GM18519 (cell line): ENCODE measurements around the gene PSMF1.
"Not testable (repeated sequence)": the region's sequence is repeated elsewhere in the genome, so short reads cannot be mapped to it uniquely, and the experiment has no call there.

Source experiments
- ATAC-seq: cut with Tn5 transposase; IDR thresholded peaks from one replicate; pipeline ENCODE4 v1.9.1; 2021; ENCODE audit warnings: mild to moderate bottlenecking, moderate library complexity; ENCODE audit not compliant: unreplicated experiment, low FRiP score

PSMF1 gene

DNA sequence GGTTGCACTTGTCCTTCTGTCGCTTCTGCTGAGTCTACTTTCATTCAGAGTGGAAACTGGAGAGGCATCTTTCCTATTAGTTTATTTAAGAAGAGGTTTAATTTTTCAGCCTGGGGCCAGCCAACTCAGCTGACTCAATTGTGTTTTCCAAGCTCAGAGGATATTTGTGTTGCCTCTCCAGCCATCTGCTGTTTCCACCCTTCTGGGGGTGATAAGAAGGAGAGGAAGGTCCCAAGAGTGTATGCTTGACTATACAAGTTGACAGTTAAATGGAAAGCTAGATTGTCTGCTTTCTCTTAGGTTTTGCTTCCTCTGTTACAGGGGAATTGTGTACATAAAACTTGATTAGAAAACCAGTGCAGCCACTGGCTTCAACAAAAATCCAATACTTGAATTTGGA is 3.0 kb downstream of the PSMF1 start:
- ATAC-seq, result no peak

DNA sequence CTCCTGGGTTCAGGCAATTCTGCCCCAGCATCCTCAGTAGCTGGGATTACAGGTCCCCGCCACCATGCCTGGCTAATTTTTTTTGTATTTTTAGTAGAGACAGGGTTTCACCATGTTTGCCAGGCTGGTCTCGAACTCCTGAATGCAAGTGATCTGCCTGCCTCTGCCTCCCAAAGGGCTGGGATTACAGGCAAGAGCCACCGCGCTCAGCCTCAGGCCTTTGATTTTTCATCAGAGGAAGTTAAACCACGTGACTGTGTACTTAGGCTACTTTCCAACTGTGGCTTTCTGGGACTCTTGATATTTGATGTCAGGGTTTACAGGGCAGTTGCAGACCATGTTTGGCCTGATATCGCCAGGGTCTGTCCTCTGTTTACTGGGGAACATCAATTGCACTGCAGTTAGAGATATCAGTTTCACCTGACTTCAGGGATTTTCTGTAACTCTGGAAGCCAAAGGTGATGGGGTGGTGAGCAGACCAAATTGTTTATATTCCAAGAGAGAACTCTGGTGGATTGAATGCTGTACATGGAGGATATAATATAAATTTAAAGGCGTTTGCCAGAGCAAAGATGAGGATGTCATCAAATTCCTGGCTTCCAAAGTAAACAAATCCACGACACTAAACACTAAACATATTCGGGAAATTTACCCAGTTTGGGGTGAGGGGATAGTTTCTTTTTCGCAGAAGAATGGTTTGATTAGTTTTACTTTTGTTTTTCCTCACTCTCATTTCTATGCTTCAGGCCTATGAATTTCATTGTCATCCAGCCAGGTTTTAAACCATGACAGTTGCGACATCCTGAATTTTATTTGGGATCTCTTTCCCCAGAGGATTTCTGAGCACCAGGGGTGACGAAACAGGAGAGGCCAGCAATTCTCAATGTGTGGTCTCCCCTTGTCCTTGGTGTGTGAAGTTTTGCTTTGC is 4.2 kb downstream of the PSMF1 start:
- no peak for ATAC-seq

DNA sequence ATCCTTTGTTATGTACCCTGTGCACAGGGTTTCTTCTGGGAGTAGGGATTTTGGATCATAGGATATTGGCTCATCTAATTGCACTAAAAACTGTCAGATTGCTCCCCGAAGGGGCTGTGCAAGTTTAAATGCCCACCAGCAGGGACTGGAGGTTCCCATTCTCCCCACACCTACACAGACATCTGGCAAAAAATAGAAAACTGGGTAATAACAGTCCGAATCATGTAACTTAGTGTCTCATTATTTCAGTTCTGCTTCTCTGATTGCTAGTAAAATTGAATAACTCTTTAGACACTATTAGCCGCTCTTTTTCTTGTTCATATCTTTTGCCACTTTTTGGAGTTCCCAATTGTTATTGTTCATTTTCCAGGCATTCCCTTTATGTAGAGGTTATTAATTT is 5.3 kb downstream of the PSMF1 start:
- ATAC-seq, result no peak

DNA sequence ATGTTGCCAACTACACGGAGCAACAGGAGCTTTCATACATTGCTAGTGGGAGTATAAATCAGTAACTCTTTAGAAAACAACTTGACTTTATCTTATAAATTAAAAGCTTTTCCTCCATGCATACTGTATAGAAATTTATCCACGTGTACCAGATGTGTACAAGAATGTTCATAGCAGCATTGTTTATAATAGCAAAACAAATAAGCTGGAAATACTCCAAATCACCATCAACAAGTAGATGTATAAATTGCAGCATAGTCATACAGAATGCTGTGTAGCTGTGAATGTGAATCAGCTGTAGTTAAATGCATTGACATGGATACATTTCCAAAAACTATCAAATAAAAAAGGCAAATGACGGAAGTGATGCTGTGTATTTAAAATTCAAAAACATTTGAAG is 6.0 kb downstream of the PSMF1 start:
- no peak for ATAC-seq

DNA sequence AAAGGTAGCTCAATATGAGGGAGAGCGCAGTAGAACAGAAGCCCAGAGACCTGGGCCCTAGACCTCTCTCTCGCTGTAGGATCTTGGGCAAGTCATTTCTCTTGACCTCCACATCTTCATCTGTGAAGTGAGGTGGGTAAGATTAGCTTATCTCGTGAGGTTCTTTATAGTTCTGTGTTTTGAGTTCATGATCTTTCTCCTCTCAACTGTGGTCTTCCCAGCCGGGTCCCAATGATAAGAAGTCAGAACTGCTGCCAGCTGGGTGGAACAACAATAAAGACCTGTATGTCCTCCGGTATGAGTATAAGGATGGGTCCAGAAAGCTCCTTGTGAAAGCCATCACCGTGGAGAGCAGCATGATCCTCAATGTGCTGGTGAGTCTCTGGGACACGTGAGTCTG is 6.9 kb downstream of the PSMF1 start:
- ATAC-seq, result no peak

DNA sequence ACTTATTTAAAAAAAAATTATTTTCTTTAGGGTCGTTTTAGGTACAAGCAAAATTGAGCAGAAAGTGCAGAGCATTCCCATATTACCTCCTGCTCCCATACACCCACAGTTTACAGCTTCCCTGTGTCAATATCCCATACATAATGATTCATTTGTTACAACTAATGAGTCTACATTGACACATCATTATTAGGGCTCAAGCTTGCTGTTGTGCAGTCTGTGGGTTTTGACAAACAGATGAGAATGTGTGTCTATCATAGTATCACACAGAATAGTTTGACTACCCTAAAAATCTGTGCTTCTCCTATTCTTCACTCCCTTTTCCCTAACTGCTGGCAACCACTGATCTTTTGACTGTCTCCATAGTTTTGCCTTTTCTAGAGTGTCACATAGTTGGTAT is 9.4 kb downstream of the PSMF1 start:
- no peak for ATAC-seq

DNA sequence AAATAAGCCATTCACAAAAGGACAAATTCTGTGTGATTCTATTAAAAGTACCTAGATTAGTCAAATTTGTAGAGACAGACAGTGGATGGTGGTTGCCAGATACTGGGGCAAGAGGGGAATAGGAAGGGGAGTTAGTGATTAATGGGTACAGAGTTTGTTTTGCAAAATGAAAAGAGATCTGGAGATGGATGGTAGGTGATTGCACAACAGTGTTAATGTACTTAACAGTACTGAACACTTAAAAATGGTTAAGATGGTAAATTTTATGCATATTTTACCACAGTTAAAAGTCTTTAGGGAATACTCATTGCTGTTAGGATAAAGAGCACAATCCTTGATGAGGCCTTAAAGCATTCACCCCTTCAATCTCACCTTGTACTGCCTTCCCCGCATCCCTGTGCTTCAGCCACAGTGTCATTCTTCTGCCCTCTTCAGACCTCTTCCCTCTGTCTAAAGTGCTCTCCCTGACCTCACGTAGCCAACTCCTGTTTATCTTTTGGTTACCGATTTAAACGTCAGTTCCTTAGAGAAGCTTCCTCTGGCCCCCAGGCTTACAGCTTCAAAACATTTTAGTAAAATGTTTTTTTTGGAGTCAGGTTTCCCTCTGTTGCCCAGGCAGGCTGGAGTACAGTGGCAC is 11.8 kb downstream of the PSMF1 start:
- no peak for ATAC-seq

DNA sequence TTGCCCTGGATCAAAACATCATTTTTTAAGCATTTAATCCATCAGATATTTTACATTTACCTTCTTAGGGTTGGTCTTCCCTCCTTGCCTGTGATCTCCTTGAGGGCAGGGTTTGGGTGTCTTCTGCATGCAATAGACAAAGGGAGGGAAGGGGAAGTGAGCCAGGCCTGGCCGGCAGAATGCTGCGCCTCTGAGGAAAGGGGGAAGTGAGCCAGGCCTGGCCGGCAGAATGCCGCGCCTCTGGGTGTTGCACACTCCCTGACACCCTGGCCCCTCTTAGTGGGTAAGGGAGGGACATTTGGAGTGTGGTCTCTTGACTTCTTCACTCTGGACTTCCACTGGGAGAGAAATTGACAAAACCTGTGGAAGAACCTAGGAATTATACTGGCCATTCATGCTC is 12.4 kb downstream of the PSMF1 start:
- no peak for ATAC-seq

DNA sequence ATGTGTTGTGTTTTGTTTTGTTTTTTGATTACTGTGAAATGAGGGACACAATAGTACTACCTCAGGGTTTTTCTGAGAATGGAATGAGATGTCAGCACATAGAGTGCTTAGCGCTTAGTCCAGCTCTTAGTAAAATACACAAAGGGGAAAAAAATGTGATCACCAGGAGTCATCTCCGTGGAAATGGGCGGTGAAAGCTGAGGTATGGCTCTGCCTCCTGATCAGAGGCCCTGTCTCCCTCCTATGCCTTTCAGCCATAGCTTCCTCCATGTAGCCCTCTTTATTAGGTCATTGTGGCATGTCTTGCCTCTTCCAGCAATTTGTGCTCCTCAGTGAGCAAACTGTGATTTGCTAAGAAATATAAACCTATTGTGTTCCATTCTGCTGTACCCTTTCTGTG is 13.0 kb downstream of the PSMF1 start:
- no peak for ATAC-seq

DNA sequence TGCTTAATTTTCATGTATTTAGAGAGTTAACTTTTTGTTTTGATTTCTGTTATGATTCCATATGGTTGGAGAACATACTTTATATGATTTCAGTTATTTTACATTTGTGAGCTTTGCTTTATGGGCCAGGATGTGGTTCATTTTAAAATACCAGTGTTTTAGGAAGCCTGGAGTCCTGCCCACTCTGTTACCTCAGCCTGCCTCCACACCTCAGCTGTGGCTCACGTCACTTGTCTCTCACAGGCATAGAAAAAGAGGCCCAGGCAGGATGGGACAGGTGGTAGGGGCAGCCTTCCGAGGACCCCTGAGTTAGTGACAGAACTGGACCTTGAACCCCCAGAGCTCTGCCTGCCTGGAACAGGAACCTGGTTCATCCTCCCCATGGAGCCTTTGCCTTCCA is 16.0 kb downstream of the PSMF1 start:
- no peak for ATAC-seq

DNA sequence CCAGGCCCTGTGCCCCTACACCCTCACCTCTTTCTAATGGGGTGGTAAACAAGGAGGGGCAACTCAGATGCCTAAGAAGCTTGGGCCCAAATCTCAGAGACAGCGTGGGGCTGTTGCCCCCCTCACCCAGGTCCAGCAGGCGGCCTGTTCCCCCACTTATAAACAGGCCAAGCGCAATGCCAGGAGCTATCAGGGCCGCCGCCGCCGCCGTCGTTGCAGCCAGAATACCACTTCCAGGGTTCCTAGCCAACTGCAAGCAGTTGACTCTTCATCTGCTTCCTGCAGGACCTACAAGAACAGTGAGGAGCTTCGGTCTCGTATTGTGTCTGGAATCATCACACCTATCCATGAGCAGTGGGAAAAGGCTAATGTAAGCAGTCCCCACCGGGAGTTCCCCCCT is 16.4 kb downstream of the PSMF1 start:
- no peak for ATAC-seq

DNA sequence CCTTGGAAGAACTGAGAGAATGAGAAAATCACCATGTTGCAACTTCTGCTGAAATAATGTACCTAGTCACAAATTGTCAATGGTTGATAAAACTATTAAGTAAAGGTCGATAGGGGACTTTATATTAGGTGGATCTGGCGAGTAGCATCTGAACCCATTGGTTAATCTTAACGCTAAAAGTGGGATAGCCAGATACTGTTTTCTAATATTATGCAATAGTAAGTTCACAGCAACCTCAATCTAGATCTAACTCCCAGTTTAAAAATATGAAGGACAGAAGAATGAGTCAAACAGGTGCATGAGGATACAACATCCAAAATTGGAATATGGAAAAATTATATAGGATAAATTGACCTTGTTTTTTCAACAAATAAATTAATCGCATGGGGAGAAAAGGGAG is 18.8 kb downstream of the PSMF1 start:
- ATAC-seq, result no peak

DNA sequence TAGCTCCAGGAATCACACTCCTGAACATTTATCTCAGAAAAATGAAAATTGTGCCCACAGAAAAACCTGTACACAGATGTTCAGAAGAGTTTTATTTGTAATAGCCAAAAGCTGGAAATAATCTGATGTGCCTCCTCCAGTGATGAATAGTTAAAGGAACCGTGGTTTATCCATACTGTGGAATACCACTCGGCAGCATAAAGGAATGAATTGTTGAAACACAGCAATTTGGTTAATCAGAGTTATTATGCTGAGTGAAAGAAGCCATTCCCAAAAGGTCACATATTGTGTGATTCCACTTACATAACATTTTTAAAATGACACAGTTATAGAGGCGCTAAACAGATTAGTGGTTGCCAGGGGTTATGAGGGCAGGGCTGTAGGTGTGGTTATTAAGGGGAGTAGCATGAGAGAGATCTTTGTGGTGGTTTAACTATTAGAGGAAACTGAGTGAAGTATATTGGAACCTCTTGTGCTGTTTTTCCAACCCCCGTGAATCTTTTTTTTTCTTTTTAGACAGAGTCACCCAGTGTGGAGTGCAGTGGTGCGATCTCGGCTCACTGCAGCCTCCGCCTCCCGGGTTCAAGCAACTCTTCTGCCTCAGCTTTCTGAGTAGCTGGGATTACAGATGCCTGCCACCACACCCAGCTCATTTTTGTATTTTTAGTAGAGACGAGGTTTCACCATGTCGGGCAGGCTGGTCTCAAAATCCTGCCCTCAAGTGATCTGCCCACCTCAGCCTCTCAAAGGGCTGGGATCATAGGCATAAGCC is 26.2 kb downstream of the PSMF1 start:
- no peak for ATAC-seq

DNA sequence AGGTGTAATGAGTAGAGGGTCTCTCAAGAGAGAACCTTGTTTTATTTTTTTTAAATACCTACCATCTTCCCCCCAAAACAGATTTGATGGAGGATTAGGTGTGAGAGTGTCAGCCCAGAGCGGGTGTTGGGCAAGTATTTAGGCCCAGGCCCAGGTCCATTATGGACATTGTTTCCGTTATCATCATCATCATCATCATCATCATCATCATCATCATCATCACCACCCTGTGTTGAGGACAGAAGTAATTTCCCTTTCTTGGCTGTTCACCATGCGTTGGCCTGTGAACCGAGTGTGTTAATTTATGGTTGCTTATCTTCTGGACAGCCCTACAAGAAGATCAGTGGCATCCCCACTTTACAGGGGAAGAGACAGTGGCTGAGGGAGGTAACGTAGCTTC is 28.6 kb downstream of the PSMF1 start:
- no peak for ATAC-seq

DNA sequence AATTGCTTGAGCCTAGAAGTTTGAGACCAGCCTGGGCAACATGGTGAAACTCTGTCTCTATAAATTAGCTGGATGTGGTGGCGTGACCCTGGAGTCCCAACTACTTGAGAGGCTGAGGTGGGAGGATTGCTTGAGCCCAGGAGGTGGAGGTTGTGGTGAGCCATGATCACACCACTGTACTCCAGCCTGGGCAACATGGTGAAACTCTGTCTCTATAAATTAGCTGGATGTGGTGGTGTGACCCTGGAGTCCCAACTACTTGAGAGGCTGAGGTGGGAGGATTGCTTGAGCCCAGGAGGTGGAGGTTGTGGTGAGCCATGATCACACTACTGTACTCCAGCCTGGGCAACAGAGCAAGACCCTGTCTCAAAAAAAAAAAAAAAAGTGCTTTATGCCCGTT is 31.4 kb downstream of the PSMF1 start:
- ATAC-seq, result not testable (repeated sequence)

DNA sequence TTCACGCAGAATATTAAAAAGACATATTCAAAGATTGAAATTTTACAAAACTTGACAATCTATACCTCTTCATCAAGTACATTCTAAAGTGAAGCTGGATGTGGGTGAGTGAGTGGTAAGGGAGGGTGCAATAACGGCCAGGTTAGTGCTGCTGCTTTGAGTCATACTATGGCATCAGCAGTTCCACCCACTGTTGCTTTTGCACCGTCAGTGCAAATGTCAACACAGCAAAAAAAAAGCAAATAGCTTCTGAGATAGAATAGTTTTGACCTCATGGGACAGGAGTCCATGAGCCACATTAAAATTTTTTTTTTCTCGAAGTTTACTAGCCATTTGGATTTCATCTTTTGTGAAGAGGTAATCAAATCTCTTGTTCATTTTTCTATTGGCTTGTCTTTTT is 31.8 kb downstream of the PSMF1 start:
- ATAC-seq, result no peak

DNA sequence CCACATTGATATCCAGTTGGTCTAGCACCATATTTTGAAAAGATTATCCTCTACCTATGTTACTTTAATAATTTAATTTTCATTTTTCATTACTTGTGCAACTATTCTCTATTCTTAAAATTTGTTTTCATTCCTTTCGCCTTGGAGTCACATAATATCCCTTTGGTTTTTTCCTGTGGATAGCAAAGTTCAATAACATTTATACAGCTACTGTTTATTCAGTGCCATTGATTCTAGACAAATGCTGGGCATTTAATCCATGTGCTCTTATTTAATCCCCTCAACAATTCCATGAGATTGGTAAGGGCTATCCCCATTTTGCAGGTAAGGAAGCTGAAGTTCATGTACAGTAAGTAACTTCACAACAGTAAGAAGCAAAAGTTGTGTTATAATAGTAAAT is 32.6 kb downstream of the PSMF1 start:
- ATAC-seq, result no peak

DNA sequence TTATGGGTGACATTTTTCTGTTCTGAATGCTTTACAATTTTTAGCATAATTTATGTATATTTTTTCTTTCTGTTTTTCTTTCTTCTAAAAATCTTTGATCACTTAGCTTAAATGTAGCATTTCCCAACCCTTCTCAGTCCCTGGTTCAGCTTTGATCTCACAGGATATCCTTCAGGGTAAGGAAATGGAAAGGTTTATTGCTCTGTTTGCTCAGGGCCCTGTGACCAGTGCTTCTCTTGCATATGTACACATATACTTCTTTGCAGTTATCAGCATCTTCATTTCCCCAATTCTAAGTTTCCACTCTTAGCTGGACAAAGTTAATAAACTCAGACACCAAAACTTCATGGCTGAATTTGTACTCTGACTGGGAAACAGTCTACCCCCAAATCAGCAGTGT is 35.8 kb downstream of the PSMF1 start:
- no peak for ATAC-seq

DNA sequence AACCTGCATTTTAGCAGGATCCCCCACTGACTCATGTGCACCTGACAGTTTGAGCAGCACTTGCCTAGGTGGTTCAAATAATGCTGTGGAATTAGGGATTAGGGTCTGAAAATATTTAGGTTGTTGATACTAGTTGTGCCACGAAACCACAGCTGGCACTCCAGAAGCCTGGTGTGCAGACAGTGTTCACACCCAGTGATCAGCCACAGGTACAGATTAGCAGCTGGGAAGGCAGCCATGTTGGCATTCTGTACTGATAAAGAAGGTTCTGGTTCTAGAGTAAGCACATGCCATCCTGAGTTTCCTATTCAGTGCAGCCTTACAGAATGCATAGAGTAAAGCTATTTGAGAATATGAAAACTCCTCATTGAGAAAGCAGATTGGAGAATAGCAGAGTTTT is 36.3 kb downstream of the PSMF1 start:
- ATAC-seq, result no peak

DNA sequence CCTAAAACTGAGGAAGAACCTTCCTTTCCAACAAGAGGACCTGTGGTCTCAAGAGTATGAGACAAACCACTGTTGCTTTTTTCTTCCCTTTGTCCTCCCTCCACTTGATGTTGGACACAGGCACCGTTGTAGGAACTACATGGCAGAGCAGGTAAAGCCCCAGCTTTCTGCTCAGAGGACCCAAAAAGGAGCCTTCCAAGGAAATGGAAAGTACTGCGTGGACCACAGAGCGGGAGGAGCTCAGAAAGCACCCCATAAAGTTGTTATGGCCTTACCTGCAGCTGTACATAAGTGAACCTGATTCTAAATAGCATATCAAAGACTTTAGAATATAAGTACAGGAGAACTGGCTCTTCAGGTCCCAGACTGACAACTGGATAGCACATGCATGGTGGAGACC is 36.9 kb downstream of the PSMF1 start:
- no peak for ATAC-seq

DNA sequence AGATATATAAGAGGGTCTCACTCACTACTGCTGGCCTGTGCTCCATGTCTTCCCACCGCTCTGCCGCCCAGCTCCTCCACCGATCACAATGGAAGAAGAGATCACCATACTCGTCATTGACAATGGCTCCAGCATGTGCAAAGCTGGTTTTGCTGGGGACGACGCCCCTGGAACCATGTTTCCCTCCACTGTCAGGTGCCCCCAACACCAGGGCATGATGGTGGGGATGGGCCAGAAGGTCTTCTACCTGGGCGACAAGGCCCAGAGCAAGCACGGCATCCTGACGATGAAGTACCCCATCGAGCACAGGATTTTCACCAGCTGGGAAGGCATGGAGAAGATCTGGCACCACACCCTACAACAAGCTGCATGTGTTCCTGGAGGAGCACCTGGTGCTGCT is 42.1 kb downstream of the PSMF1 start:
- no peak for ATAC-seq
